Astrocyte of the cerebellum (primary cell): ENCODE measurements around the gene MYO19.
A peak's percentile ranks its signal among the peaks of the same experiment; 100 is the strongest.
"Not testable (repeated sequence)": the region's sequence is repeated elsewhere in the genome, so short reads cannot be mapped to it uniquely, and the experiment has no call there.

Experiments
- DNase-seq: peaks from one replicate; pipeline ENCODE4 v3.0.0-alpha.2; 2011; ENCODE audit warnings: low read depth
- H3K4me3 ChIP-seq: 2 replicates; pipeline ENCODE4 v1.5.1; 2011; ENCODE audit warnings: mild to moderate bottlenecking, low read depth, low read length, moderate library complexity
- CTCF ChIP-seq: IDR thresholded peaks from 2 replicates; pipeline ENCODE4 v1.5.1; 2012; ENCODE audit warnings: low read length, low read depth, moderate library complexity, mild to moderate bottlenecking; ENCODE audit errors: missing control alignments
- in situ Hi-C: cut with HindIII; loops from 2 replicates; pipeline ENCODE4 v1.10.0; 2017; ENCODE audit warnings: low sequenced_read_pairs

MYO19 gene

GRCh38 chr17:36495076-36495578 is 39.5 kb downstream of the MYO19 start:
- in situ Hi-C loops, result loop anchor here (25.0 kb wide), 3 partner anchors 283 to 508 kb away; partner anchors contain the start of genes CCL14, CCL16, CCL3 and CCL4L2
- TF ChIP-seq CTCF, result no peak
- DNase-seq, result no peak
- no peak overlapping the region for H3K4me3 ChIP-seq

DNA sequence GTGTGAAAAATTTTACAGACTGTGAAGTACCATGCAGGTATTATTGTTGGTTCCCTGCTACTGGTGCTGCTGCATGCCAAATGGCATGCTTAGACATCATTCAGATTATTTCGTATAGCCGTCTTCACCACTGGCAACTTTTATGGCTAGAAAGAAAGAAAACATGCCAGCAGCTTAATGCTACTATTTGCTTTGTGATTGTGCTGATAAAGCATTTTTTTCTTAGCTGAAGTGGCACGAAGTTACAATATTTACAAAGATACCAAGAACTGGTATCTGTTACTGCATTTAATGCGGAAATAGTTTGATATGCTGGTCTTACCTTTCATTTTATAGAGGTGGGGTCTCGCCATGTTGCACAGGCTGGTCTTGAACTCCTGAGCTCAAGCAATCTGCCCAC is 40.0 kb downstream of the MYO19 start:
- in situ Hi-C loops, result loop anchor here (25.0 kb wide), 3 partner anchors 282 to 507 kb away; partner anchors contain the start of genes CCL14, CCL16, CCL3 and CCL4L2
- no peak for TF ChIP-seq CTCF
- no peak for DNase-seq
- no peak overlapping the region for H3K4me3 ChIP-seq

DNA sequence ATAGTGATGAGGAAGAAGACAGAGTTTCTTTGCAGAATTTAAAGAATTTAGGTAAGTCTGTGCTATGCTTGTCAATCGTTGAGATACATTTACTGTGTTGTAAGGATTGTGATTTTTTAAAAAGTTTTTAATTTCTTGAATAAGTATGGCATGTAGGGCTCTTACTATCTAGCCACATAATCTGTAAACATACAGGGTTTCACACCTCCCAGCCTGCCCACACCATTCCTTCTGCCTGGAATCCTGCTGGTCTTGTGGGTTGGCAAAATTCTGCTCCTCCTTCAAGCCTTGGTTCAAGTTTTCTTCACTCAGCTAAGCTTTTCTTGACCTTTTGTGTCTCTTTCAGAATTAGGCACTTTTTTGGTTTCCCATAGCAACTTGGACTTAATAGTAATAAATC is 40.7 kb downstream of the MYO19 start:
- no peak for TF ChIP-seq CTCF
- in situ Hi-C loops, result loop anchor here (25.0 kb wide), 3 partner anchors 282 to 507 kb away; partner anchors contain the start of genes CCL14, CCL16, CCL3 and CCL4L2
- no peak overlapping the region for H3K4me3 ChIP-seq
- DNase-seq, result no peak

GRCh38 chr17:36486204-36487194 is 48.2 kb downstream of the MYO19 start, which contains the start of gene ZNHIT3:
Gene ZNHIT3, plus strand, starts transcription at chr17:36486681. Its CDS starts 19 bp downstream, at chr17:36486700.
- DNase-seq, result peak; percentile 84
- peak within 1 kb of the TSS; percentile 92 for H3K4me3 ChIP-seq
- in situ Hi-C loops, result loop anchor here (25.0 kb wide), 3 partner anchors 274 to 499 kb away; partner anchors contain the start of genes CCL14, CCL16, CCL3 and CCL4L2
- TF ChIP-seq CTCF, result no peak

GRCh38 chr17:36485805-36486203 is 48.9 kb downstream of the MYO19 start:
- H3K4me3 ChIP-seq, result peak overlapping the region; percentile 92
- no peak for DNase-seq
- TF ChIP-seq CTCF, result no peak
- in situ Hi-C loops, result loop anchor here (25.0 kb wide), 3 partner anchors 274 to 499 kb away; partner anchors contain the start of genes CCL14, CCL16, CCL3 and CCL4L2

GRCh38 chr17:36485027-36485426 is 49.6 kb downstream of the MYO19 start:
- in situ Hi-C loops, result loop anchor here (25.0 kb wide), 3 partner anchors 273 to 498 kb away; partner anchors contain the start of genes CCL14, CCL16, CCL3 and CCL4L2
- DNase-seq, result no peak
- no peak overlapping the region for H3K4me3 ChIP-seq
- TF ChIP-seq CTCF, result no peak

GRCh38 chr17:36484021-36484420 is 50.6 kb downstream of the MYO19 start:
- in situ Hi-C loops, result loop anchor here (25.0 kb wide), 3 partner anchors 272 to 497 kb away; partner anchors contain the start of genes CCL14, CCL16, CCL3 and CCL4L2
- not testable (repeated sequence) for DNase-seq, H3K4me3 ChIP-seq
